ENCODE measurements around the gene MYO1B.

Gene MYO1B

DNA sequence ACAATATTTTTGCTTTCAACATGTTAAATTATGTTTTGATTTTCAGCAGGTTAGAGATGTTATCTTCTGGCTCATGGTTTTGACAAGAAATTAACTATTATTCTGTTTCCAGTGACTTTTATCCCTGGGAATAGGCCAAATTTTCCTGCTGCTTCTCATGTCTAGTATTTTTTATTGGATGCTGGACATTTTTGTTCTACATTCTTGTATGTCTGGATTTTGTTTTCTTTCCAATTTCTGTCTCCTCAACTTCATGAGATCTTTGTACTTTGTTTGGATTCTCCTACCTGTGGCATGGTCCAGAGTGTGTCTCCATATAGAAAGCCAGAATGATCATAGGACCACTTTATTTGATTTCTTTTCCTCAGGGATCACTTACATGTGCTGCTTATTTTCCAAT lies 33.1 kb upstream of the MYO1B start:
- Histone ChIP-seq H3K9me3 (ENCODE audit: control insufficient read depth, low read length) (peaks cover 7% of the 10 kb centered on the region), H3K4me1 (ENCODE audit: control insufficient read depth, insufficient read depth, low read length, poor library complexity, severe bottlenecking) (no peaks in the 10 kb centered on the region), H3K4me3 (ENCODE audit: extremely low read depth, insufficient read depth, low read length, poor library complexity, severe bottlenecking) (no peak overlapping the region), H3K27ac (ENCODE audit: low read depth, low read length, severe bottlenecking) (no peak overlapping the region), H3K36me3 (ENCODE audit: control insufficient read depth, insufficient read depth, low read length) (no peaks in the 10 kb centered on the region)

DNA sequence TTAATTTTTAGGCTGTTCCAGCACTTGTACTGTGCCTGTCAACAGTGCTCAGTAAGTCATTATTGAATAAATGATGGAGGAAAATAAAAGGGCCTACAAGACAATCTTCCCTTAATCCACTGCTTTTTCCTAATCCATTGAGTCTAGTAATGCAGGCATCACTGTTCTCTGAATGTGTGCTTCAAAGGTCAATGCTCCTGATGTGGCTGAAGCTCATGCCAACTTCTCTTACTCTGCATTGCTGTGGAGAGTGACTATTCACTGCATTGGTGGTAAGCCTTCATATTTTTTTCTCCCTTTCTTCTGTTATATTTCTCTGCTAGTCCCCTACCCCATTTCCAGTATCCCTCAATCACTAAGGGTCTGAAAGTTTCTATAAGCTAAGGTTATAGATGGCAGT lies 31.9 kb upstream of the MYO1B start:
- Histone ChIP-seq H3K36me3 (ENCODE audit: control insufficient read depth, insufficient read depth, low read length) (no peaks in the 10 kb centered on the region), H3K4me3 (ENCODE audit: extremely low read depth, insufficient read depth, low read length, poor library complexity, severe bottlenecking) (no peak overlapping the region), H3K9me3 (ENCODE audit: control insufficient read depth, low read length) (peaks cover 7% of the 10 kb centered on the region), H3K27ac (ENCODE audit: low read depth, low read length, severe bottlenecking) (no peak overlapping the region), H3K4me1 (ENCODE audit: control insufficient read depth, insufficient read depth, low read length, poor library complexity, severe bottlenecking) (peaks cover 6% of the 10 kb centered on the region)

DNA sequence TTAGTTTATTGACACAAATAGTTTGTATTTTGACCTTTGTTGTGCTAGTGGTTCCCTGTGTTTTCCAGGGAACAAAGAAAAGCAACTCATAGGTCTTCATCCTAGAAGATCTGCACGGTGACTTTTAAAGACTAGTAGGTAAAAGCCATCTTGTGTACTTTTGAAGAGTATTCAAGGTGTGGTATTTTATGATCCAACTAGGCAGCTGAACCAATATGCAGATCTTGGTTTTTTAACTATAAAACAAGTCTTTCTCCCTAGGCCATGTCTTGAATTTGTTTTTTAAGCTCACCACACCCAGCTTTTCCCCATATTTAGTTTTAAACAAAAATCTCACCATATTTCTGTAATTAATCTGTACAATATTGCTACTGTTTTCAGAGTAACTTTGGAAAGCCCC lies 30.0 kb upstream of the MYO1B start:
- no peak overlapping the region for H3K27ac ChIP-seq (ENCODE audit: low read depth, low read length, severe bottlenecking)
- no CpG with 5 or more reads among the region's 1 CpG for WGBS, 2 experiments (ENCODE audit: insufficient coverage in 2 of 2)
- H3K4me3 ChIP-seq (ENCODE audit: extremely low read depth, insufficient read depth, low read length, poor library complexity, severe bottlenecking), result no peak overlapping the region

DNA sequence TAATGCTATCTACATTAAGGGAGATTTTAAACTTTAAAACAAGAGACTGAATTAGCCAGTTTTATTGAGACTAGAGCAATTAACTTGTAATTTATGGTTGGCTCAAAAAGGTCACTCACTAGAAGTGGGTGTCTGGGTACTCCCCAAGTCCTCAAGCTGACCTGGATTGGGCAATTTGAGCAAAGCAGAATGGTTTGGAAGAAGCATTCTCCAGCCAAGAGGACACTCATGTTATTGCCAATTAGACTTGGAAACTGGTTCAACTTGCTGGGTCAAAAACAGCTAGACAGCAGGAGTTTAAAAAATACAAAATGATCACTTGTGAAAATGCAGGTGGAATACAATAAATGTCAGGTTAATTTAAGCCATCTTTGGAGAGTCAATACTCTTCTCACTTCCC lies 29.5 kb upstream of the MYO1B start:
- Histone ChIP-seq H3K9me3 (ENCODE audit: control insufficient read depth, low read length) (peaks cover 7% of the 10 kb centered on the region), H3K27ac (ENCODE audit: low read depth, low read length, severe bottlenecking) (no peak overlapping the region), H3K36me3 (ENCODE audit: control insufficient read depth, insufficient read depth, low read length) (no peaks in the 10 kb centered on the region), H3K4me3 (ENCODE audit: extremely low read depth, insufficient read depth, low read length, poor library complexity, severe bottlenecking) (no peak overlapping the region), H3K4me1 (ENCODE audit: control insufficient read depth, insufficient read depth, low read length, poor library complexity, severe bottlenecking) (peaks cover 6% of the 10 kb centered on the region)

More for the DNA sequence above, 30.0 kb upstream of the MYO1B start:
- H3K36me3 ChIP-seq (ENCODE audit: control insufficient read depth, insufficient read depth, low read length), result no peaks in the 10 kb centered on the region
- H3K4me1 ChIP-seq (ENCODE audit: control insufficient read depth, insufficient read depth, low read length, poor library complexity, severe bottlenecking), result peaks cover 6% of the 10 kb centered on the region
- peaks cover 7% of the 10 kb centered on the region for H3K9me3 ChIP-seq (ENCODE audit: control insufficient read depth, low read length)

DNA sequence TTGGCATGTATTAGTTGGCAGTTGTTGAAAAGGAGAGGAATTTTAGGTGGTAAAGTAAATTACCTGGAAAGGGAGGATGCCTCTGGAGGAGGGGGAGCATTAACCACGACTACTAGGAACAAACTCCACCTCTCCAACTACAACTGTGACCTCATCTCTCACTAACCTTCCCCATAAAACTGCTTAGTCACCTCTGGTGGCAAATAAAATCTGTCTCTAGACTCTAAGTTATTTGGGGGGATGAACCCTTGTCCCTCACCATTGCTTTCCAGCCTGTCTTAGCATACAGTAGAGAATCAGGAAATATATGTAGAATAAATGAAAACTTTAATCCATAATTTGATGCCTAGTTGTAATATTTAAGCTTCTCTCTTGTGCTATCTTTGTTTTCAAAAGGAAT lies 27.6 kb upstream of the MYO1B start:
- H3K4me1 ChIP-seq (ENCODE audit: control insufficient read depth, insufficient read depth, low read length, poor library complexity, severe bottlenecking), result peaks cover 6% of the 10 kb centered on the region
- no peak overlapping the region for H3K4me3 ChIP-seq (ENCODE audit: extremely low read depth, insufficient read depth, low read length, poor library complexity, severe bottlenecking)
- no CpG with 5 or more reads among the region's 1 CpG for WGBS, 2 experiments (ENCODE audit: insufficient coverage in 2 of 2)
- H3K27ac ChIP-seq (ENCODE audit: low read depth, low read length, severe bottlenecking), result peak overlapping the region; percentile 24
- no peaks in the 10 kb centered on the region for H3K9me3 ChIP-seq (ENCODE audit: control insufficient read depth, low read length)
- H3K36me3 ChIP-seq (ENCODE audit: control insufficient read depth, insufficient read depth, low read length), result no peaks in the 10 kb centered on the region

DNA sequence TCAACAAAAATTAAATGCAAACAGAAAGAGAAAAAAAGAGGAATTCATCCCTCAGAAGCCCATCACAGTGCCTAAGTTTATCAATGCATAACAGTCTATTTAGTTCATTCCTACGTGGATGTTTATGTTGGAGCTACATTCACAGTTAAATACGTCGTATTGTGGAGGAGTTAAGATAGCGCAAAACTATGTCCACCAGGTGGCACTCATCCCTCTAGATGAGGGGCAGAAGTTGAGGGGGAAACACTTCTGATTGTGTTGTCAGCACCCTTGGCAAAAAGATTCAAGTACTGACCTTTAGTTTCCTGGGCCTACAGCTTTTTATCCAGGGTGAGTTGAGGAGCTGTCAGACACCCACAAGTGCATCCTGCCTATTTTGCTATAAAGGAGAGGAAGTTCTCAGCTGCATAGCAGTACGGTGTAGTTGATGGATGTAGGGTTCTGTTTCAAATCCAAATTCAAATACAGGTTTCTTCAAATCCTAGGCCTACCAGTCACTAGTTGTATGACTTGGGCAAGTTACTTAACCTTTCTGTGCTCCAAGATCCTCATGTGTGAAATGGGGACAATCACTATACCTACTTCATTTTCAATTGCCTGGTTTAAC lies 26.8 kb upstream of the MYO1B start:
- no peak overlapping the region for H3K4me3 ChIP-seq (ENCODE audit: extremely low read depth, insufficient read depth, low read length, poor library complexity, severe bottlenecking)
- WGBS, 2 experiments (ENCODE audit: insufficient coverage in 2 of 2), result 2 to 7% methylated on average over 3 of the region's 5 CpGs
- H3K4me1 ChIP-seq (ENCODE audit: control insufficient read depth, insufficient read depth, low read length, poor library complexity, severe bottlenecking), result peaks cover 6% of the 10 kb centered on the region
- H3K9me3 ChIP-seq (ENCODE audit: control insufficient read depth, low read length), result no peaks in the 10 kb centered on the region
- H3K36me3 ChIP-seq (ENCODE audit: control insufficient read depth, insufficient read depth, low read length), result no peaks in the 10 kb centered on the region
- H3K27ac ChIP-seq (ENCODE audit: low read depth, low read length, severe bottlenecking), result no peak overlapping the region

DNA sequence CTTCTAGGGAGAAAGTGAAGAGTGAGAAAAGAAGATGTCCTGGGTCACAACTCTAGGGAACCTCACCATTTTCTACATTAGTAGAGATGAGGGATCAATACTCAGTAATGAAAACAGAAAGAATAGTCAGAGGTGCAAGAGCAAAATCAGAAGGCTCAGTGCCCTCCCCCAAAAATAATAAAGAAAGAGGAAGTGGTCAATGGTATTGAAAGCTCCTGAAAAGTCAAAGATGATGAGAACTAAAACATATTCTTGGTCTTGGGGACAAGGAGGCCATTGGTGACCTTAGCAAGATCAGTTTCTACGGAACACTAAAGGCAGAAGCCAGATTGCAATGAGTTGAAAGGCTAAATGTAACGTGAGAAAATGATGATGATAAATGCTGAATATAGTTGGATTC lies 24.5 kb upstream of the MYO1B start:
- Histone ChIP-seq H3K27ac (ENCODE audit: low read depth, low read length, severe bottlenecking) (no peak overlapping the region), H3K4me1 (ENCODE audit: control insufficient read depth, insufficient read depth, low read length, poor library complexity, severe bottlenecking) (peaks cover 6% of the 10 kb centered on the region), H3K9me3 (ENCODE audit: control insufficient read depth, low read length) (no peaks in the 10 kb centered on the region), H3K36me3 (ENCODE audit: control insufficient read depth, insufficient read depth, low read length) (no peaks in the 10 kb centered on the region), H3K4me3 (ENCODE audit: extremely low read depth, insufficient read depth, low read length, poor library complexity, severe bottlenecking) (no peak overlapping the region)
- WGBS, 2 experiments (ENCODE audit: insufficient coverage in 2 of 2), result 89 to 100% methylated on average over 2 of the region's 2 CpGs

DNA sequence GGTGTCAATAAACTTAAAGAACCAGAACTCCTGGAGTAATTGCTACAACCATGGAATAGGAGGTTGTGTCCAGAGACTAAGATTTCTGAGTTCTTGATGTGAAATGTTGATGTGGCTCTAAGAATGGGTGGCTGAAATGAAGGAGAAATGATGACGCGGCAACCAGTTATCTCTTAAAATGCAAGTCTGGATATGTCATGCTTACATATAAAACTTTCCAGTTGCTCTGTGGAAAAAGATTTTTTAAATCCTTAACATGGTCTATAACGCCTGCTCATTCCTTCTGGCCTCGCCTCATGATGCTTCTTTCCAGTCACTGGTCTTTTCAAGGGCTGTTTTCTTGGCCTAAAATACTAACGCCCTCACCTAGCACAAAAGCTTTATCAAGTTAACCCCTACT lies 23.5 kb upstream of the MYO1B start:
- peaks cover 6% of the 10 kb centered on the region for H3K4me1 ChIP-seq (ENCODE audit: control insufficient read depth, insufficient read depth, low read length, poor library complexity, severe bottlenecking)
- H3K9me3 ChIP-seq (ENCODE audit: control insufficient read depth, low read length), result no peaks in the 10 kb centered on the region
- no peak overlapping the region for H3K4me3 ChIP-seq (ENCODE audit: extremely low read depth, insufficient read depth, low read length, poor library complexity, severe bottlenecking)
- H3K27ac ChIP-seq (ENCODE audit: low read depth, low read length, severe bottlenecking), result no peak overlapping the region
- no peaks in the 10 kb centered on the region for H3K36me3 ChIP-seq (ENCODE audit: control insufficient read depth, insufficient read depth, low read length)
- 90 to 92% methylated on average over 3 to 5 of the region's 5 CpGs for WGBS, 2 experiments (ENCODE audit: insufficient coverage in 2 of 2)

DNA sequence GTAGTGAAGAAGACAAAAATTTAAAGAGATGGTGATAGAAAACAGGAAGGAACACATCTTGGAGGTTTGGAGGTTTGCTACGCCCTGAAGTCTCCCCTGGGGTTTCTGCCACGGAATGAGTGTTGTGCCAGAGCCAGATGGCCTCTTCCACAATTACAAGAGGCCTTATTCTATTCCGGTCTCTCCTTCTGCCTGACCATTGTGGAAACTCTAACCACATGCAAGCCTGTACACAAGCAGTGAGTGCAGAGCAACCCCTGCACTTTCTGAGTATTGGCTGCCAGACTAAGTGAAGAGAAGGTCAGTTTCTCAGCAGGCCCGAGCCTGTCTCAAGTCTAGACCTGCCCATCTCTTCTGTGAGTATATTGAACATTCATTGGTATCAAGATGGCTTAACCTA lies 22.7 kb upstream of the MYO1B start:
- Histone ChIP-seq H3K4me1 (ENCODE audit: control insufficient read depth, insufficient read depth, low read length, poor library complexity, severe bottlenecking) (peaks cover 5% of the 10 kb centered on the region), H3K27ac (ENCODE audit: low read depth, low read length, severe bottlenecking) (no peak overlapping the region), H3K36me3 (ENCODE audit: control insufficient read depth, insufficient read depth, low read length) (no peaks in the 10 kb centered on the region), H3K4me3 (ENCODE audit: extremely low read depth, insufficient read depth, low read length, poor library complexity, severe bottlenecking) (no peak overlapping the region), H3K9me3 (ENCODE audit: control insufficient read depth, low read length) (no peaks in the 10 kb centered on the region)
- 90 to 91% methylated on average over 4 of the region's 4 CpGs for WGBS, 2 experiments (ENCODE audit: insufficient coverage in 2 of 2)

DNA sequence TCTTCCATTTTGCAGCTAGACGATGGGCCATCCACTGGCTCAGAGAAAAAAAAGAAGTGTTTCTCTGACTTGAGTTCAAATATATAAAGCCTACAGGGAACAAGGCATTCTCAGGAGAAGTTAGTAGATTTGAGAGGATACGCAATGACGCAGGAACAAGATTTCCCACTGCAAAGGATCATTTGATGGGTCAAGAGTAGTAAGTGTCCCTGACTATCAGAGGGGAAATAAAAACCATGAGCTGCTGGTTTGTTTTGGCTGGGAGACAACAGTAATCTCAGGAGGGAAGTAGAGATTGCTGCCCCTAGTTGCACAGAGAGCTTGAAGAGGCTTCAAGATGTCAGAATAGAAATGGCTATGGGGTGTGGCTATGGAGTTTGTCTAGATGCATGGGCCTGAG lies 22.3 kb upstream of the MYO1B start:
- Histone ChIP-seq H3K4me1 (ENCODE audit: control insufficient read depth, insufficient read depth, low read length, poor library complexity, severe bottlenecking) (peaks cover under 1% of the 10 kb centered on the region), H3K9me3 (ENCODE audit: control insufficient read depth, low read length) (no peaks in the 10 kb centered on the region), H3K4me3 (ENCODE audit: extremely low read depth, insufficient read depth, low read length, poor library complexity, severe bottlenecking) (no peak overlapping the region), H3K36me3 (ENCODE audit: control insufficient read depth, insufficient read depth, low read length) (no peaks in the 10 kb centered on the region), H3K27ac (ENCODE audit: low read depth, low read length, severe bottlenecking) (no peak overlapping the region)
- 95 to 100% methylated on average over 2 of the region's 3 CpGs for WGBS, 2 experiments (ENCODE audit: insufficient coverage in 2 of 2)

DNA sequence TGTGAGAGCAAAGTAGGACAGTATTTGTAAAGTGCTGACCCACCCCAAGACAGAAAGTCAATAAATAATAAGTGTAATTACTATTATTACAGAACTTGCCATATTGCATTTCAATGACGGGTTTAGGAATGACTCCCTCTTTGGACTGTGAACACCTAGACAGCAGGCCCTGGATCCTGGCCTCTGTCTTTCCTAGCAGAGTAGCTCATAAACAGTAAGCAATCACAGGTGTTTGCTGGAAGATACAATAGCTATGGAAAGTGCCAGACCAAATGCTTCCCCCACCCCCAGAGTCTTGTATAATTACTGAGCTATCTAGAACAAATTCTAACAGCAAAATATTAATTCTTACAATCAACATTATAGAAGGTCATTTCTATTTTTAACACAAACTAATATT lies 20.1 kb upstream of the MYO1B start:
- H3K4me3 ChIP-seq (ENCODE audit: extremely low read depth, insufficient read depth, low read length, poor library complexity, severe bottlenecking), result no peak overlapping the region
- no CpG with 5 or more reads among the region's 1 CpG for WGBS, 2 experiments (ENCODE audit: insufficient coverage in 2 of 2)
- H3K9me3 ChIP-seq (ENCODE audit: control insufficient read depth, low read length), result no peaks in the 10 kb centered on the region
- no peak overlapping the region for H3K27ac ChIP-seq (ENCODE audit: low read depth, low read length, severe bottlenecking)
- no peaks in the 10 kb centered on the region for H3K36me3 ChIP-seq (ENCODE audit: control insufficient read depth, insufficient read depth, low read length)
- peaks cover 3% of the 10 kb centered on the region for H3K4me1 ChIP-seq (ENCODE audit: control insufficient read depth, insufficient read depth, low read length, poor library complexity, severe bottlenecking)

DNA sequence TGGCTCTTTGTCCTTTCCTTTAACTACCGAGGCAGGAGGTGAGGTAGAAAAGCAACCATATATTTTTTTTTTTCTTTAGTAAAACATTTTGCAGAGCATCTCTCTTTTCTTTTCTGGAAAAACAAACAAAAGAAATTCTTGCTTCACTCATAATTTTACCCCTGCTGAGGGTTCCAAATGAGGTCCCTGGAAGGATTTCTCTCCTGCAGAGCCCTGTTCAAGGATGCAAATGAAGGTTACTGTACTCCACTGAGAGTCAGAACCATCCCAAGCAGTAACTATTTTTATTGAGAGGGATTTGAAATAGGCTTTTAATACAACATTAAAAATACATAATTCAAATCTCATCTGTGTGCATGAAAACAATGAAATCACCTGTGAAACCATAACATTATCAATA lies 19.5 kb upstream of the MYO1B start:
- Histone ChIP-seq H3K4me3 (ENCODE audit: extremely low read depth, insufficient read depth, low read length, poor library complexity, severe bottlenecking) (no peak overlapping the region), H3K27ac (ENCODE audit: low read depth, low read length, severe bottlenecking) (no peak overlapping the region), H3K4me1 (ENCODE audit: control insufficient read depth, insufficient read depth, low read length, poor library complexity, severe bottlenecking) (peaks cover 4% of the 10 kb centered on the region), H3K36me3 (ENCODE audit: control insufficient read depth, insufficient read depth, low read length) (no peaks in the 10 kb centered on the region), H3K9me3 (ENCODE audit: control insufficient read depth, low read length) (no peaks in the 10 kb centered on the region)
- no CpG with 5 or more reads among the region's 1 CpG for WGBS, 2 experiments (ENCODE audit: insufficient coverage in 2 of 2)

Data from mesodermal cell (in vitro differentiated cells).